GM23248 (cell line): ENCODE results near the gene STX10. TPM values are rescaled to one million over a fixed set of nuclear protein-coding genes. Genes with fewer than 3 reads are reported as not detected.

Experiments used
- DNase-seq: peaks from one replicate; pipeline ENCODE4 v3.0.0-alpha.2; 2015
- H2AFZ ChIP-seq: fragments of 200-600 bp; sonication (generic); 2 replicates; pipeline ENCODE4 v1.6.1; 2016; ENCODE audit warnings: antibody characterized with exemption
- H3F3A ChIP-seq: fragments of 200-600 bp; sonication (generic); 2 replicates; pipeline ENCODE4 v1.6.1; 2016; ENCODE audit warnings: mild to moderate bottlenecking, antibody characterized with exemption, mixed run types; ENCODE audit not compliant: insufficient read depth
- H3K27ac ChIP-seq: fragments of 200-600 bp; sonication (generic); 2 replicates; pipeline ENCODE4 v1.5.1; 2016; ENCODE audit warnings: mild to moderate bottlenecking
- H3K27me3 ChIP-seq: fragments of 200-600 bp; sonication (generic); replicated peaks from 2 replicates; pipeline ENCODE4 v1.6.1; 2016; ENCODE audit warnings: mild to moderate bottlenecking; ENCODE audit not compliant: insufficient read depth
- H3K36me3 ChIP-seq: fragments of 200-600 bp; sonication (generic); 2 replicates; pipeline ENCODE4 v1.6.1; 2016; ENCODE audit warnings: low read depth, mild to moderate bottlenecking
- H3K4me1 ChIP-seq: fragments of 200-600 bp; sonication (generic); 2 replicates; pipeline ENCODE4 v1.6.1; 2016; ENCODE audit warnings: mild to moderate bottlenecking; ENCODE audit not compliant: insufficient read depth
- H3K4me2 ChIP-seq: fragments of 200-600 bp; sonication (generic); one replicate; pipeline ENCODE4 v1.6.1; 2016; ENCODE audit warnings: mild to moderate bottlenecking; ENCODE audit not compliant: unreplicated experiment
- H3K4me3 ChIP-seq: fragments of 200-600 bp; sonication (generic); 2 replicates; pipeline ENCODE4 v1.5.1; 2016; ENCODE audit warnings: mild to moderate bottlenecking
- H3K79me2 ChIP-seq: fragments of 200-600 bp; sonication (generic); 2 replicates; pipeline ENCODE4 v1.6.1; 2016; ENCODE audit warnings: mild to moderate bottlenecking; ENCODE audit not compliant: insufficient read depth
- H3K9ac ChIP-seq: fragments of 200-600 bp; sonication (generic); 2 replicates; pipeline ENCODE4 v1.6.1; 2016; ENCODE audit warnings: mild to moderate bottlenecking
- H3K9me2 ChIP-seq: fragments of 200-600 bp; sonication (generic); 2 replicates; pipeline ENCODE4 v1.6.1; 2016; ENCODE audit warnings: mixed run types, mild to moderate bottlenecking, moderate library complexity; ENCODE audit not compliant: insufficient read depth
- H3K9me3 ChIP-seq: fragments of 200-600 bp; sonication (generic); one replicate; pipeline ENCODE4 v1.6.1; 2017; ENCODE audit warnings: low read depth
- H4K20me1 ChIP-seq: fragments of 200-600 bp; sonication (generic); 2 replicates; pipeline ENCODE4 v1.6.0; 2016; ENCODE audit not compliant: insufficient read depth
- EZH2 ChIP-seq: fragments of 200-600 bp; sonication (generic); IDR thresholded peaks from 2 replicates; pipeline ENCODE4 v1.6.1; 2018; ENCODE audit warnings: antibody characterized with exemption, mild to moderate bottlenecking; ENCODE audit not compliant: insufficient read depth, poor library complexity, severe bottlenecking
- EZH2phosphoT487 ChIP-seq: fragments of 200-600 bp; sonication (generic); IDR thresholded peaks from 2 replicates; pipeline ENCODE4 v1.6.1; 2018; ENCODE audit warnings: antibody characterized with exemption, moderate library complexity, mild to moderate bottlenecking, low read depth; ENCODE audit not compliant: insufficient read depth
- WGBS, 2 experiments: methylation state at CpG; one replicate each; pipeline ENCODE4 v1.1.6; 2015 to 2017; ENCODE audit warnings: low lambda C conversion rate in 2 of 2, low coverage in 1 of 2; ENCODE audit errors: missing lambda C conversion rate in 2 of 2; 5-methylcytosine and 5-hydroxymethylcytosine counted together
- in situ Hi-C: fragments of 300-500 bp; cut with MboI; formaldehyde crosslinking; loops from 2 replicates; pipeline ENCODE4 v1.15.0; 2020
- polyA plus RNA-seq: library from polyadenylated mRNA; unstranded; fragments of >200 nt; fragmentation: Nextera tagmentation; extraction: Ambion mirVana; gene quantifications from 2 replicates; pipeline ENCODE4 v1.2.1, GENCODE V29; 2016
- total RNA-seq: library from RNA; depleted of rRNA; stranded (reverse); fragments of >200 nt; shearing (Covaris generic); gene quantifications from 2 replicates; pipeline ENCODE4 v1.2.3, GENCODE V29; 2014; rRNA removed

The STX10 gene
- total and polyA plus RNA-seq, 2 experiments from 2014 or later: 62.4 to 80.5 TPM

DNA sequence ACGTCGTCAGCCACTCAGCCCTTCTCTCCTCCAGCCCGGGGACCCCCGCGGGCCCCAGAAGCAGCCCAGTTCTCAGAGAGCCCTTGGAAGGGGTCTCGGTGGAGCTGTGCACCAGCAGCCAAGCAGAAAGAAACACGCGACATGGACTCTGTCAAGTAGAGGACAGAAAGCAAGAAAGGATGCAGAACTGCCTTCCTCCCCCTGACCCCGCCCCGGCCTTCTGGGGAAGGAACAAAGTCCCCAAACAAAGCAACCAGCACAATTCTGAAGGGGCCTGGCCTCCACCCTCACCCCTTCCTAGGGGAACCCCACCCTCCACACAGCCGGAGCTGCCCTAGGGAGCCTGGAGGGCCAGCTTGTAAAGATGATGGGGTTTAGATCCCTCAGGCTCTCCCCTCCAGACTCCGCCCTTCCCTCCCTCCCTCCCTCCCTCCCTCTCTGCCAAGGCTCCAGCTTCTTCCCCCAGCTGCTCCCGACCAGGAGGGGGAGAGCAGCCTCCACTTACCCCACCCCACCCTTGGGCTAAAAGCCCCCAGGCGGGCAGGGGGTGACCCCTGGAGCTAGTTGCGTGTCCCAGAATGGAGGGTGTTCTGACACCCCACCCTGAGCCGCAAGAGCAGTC, 55.3 kb downstream of the STX10 start:
- 51 to 55% methylated on average over 14 to 16 of the region's 16 CpGs for WGBS, 2 experiments
- H3F3A ChIP-seq: peaks cover 22% of the 10 kb centered on the region
- H3K79me2 ChIP-seq: peaks cover 21% of the 10 kb centered on the region
- H3K9me3 ChIP-seq: no peaks in the 10 kb centered on the region
- no peak for TF ChIP-seq EZH2phosphoT487
- TF ChIP-seq EZH2: no peak
- no peak overlapping the region for H3K4me2 ChIP-seq
- H2AFZ ChIP-seq: no peak overlapping the region
- no peak for DNase-seq
- no peaks in the 10 kb centered on the region for H3K9me2 ChIP-seq
- H3K27ac ChIP-seq: no peak overlapping the region
- no peak overlapping the region for H3K4me3 ChIP-seq
- no peaks in the 10 kb centered on the region for H3K27me3 ChIP-seq
- H3K4me1 ChIP-seq: peaks cover 27% of the 10 kb centered on the region
- in situ Hi-C loops: loop anchor here (10.0 kb wide), 1 partner anchor 110 kb away; no protein-coding TSS in a partner anchor
- no peaks in the 10 kb centered on the region for H4K20me1 ChIP-seq
- no peak overlapping the region for H3K9ac ChIP-seq
- peaks cover 3% of the 10 kb centered on the region; the same call in 1 of the 2 replicates for H3K36me3 ChIP-seq

DNA sequence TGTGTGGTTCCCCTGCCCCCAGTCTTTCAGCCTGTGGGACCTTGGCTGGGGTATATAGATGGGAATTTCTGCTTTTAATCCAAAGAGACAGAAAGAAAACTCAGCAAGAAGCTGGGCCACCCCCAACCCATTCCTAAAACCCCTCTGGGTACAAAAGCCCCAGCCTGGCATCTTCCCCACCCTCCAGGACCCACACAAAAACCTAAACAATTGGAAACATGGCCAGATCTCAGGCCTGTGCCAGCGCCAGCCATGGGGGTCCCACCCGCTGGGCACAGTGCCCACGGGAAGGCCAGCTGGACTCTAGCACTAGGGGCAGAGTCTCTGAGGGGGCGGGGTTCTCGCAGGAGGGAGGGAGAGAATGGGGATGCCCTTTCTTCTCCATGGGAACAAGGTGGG, 56.1 kb downstream of the STX10 start:
- Histone ChIP-seq H4K20me1 (no peaks in the 10 kb centered on the region), H3F3A (peaks cover 22% of the 10 kb centered on the region), H3K4me1 (peaks cover 27% of the 10 kb centered on the region), H3K79me2 (peaks cover 21% of the 10 kb centered on the region), H3K9me2 (no peaks in the 10 kb centered on the region), H3K27ac (peak overlapping the region; percentile 13), H3K27me3 (no peaks in the 10 kb centered on the region), H3K36me3 (peaks cover 3% of the 10 kb centered on the region; the same call in 1 of the 2 replicates), H2AFZ (no peak overlapping the region), H3K4me3 (no peak overlapping the region), H3K9ac (no peak overlapping the region; the same call in 1 of the 2 replicates), H3K4me2 (no peak overlapping the region), H3K9me3 (no peaks in the 10 kb centered on the region)
- in situ Hi-C loops: loop anchor here (10.0 kb wide), 1 partner anchor 109 kb away; no protein-coding TSS in a partner anchor
- WGBS, 2 experiments: 35% methylated on average over 4 to 5 of the region's 5 CpGs
- TF ChIP-seq EZH2 (no peak), EZH2phosphoT487 (no peak)
- DNase-seq: no peak

Other genes with a start within 250 kb of the STX10 start
- gene SYCE2, start 231.1 kb downstream of the STX10 start, total RNA-seq: 0.25 TPM in 1 of 2 replicates, not detected in the other
- gene SYCE2, start 231.1 kb downstream of the STX10 start, polyA plus RNA-seq: 0.49 and 0.56 TPM in 2 replicates
- gene FARSA, start 216.7 kb downstream of the STX10 start, total RNA-seq: 33.5 and 39.2 TPM in 2 replicates
- 79.9 and 83.4 TPM in 2 replicates for gene FARSA, start 216.7 kb downstream of the STX10 start, polyA plus RNA-seq
- 1,238 and 1,432 TPM in 2 replicates for gene CALR, start 211.8 kb downstream of the STX10 start, total RNA-seq
- gene CALR, start 211.8 kb downstream of the STX10 start, polyA plus RNA-seq: 1,015 and 1,067 TPM in 2 replicates
- gene RAD23A, start 204.5 kb downstream of the STX10 start, total RNA-seq: 88.5 and 107 TPM in 2 replicates
- 177 and 182 TPM in 2 replicates for gene RAD23A, start 204.5 kb downstream of the STX10 start, polyA plus RNA-seq
- 41.6 and 48.4 TPM in 2 replicates for gene GADD45GIP1, start 193.2 kb downstream of the STX10 start, total RNA-seq
- gene GADD45GIP1, start 193.2 kb downstream of the STX10 start, polyA plus RNA-seq: 132 and 136 TPM in 2 replicates
- gene DAND5, start 180.8 kb downstream of the STX10 start, total RNA-seq: not detected in 2 replicates
- gene DAND5, start 180.8 kb downstream of the STX10 start, polyA plus RNA-seq: not detected in 2 replicates
- gene NFIX, start 154.9 kb downstream of the STX10 start, total RNA-seq: 71.0 and 81.4 TPM in 2 replicates
- 59.2 and 60.8 TPM in 2 replicates for gene NFIX, start 154.9 kb downstream of the STX10 start, polyA plus RNA-seq
- gene LYL1, start 47.5 kb downstream of the STX10 start, total RNA-seq: not detected in 2 replicates
- 0.18 TPM in 1 of 2 replicates, not detected in the other for gene LYL1, start 47.5 kb downstream of the STX10 start, polyA plus RNA-seq
- 30.4 and 33.0 TPM in 2 replicates for gene TRMT1, start 33.6 kb downstream of the STX10 start, total RNA-seq
- 27.0 and 31.8 TPM in 2 replicates for gene TRMT1, start 33.6 kb downstream of the STX10 start, polyA plus RNA-seq
- 104 and 105 TPM in 2 replicates for gene NACC1, start 32.1 kb downstream of the STX10 start, total RNA-seq
- gene NACC1, start 32.1 kb downstream of the STX10 start, polyA plus RNA-seq: 1.4 and 2.6 TPM in 2 replicates
- gene IER2, start within 50 bp of the STX10 start, total RNA-seq: 27.8 and 30.4 TPM in 2 replicates
- gene IER2, start within 50 bp of the STX10 start, polyA plus RNA-seq: 84.0 and 88.6 TPM in 2 replicates